HG03108 (cell line): ENCODE measurements around the gene PRRC2B.

Source experiments
- ATAC-seq: cut with Tn5 transposase; IDR thresholded peaks from one replicate; pipeline ENCODE4 v1.9.1; 2021; ENCODE audit warnings: moderate library complexity; ENCODE audit not compliant: unreplicated experiment

PRRC2B gene

GRCh38 chr9:131483319-131484050, 89.6 kb downstream of the PRRC2B start:
- no peak for ATAC-seq

GRCh38 chr9:131484051-131484445, 90.2 kb downstream of the PRRC2B start:
- no peak for ATAC-seq

GRCh38 chr9:131484560-131485185, 90.8 kb downstream of the PRRC2B start:
- ATAC-seq, result no peak

- no peak for ATAC-seq
Observed at GRCh38 chr9:131485206-131485605, 91.3 kb downstream of the PRRC2B start.

GRCh38 chr9:131485728-131486422, 92.0 kb downstream of the PRRC2B start:
- ATAC-seq, result no peak

- ATAC-seq, result no peak
Observed at GRCh38 chr9:131487001-131487400, 93.1 kb downstream of the PRRC2B start.

GRCh38 chr9:131487621-131488031, 93.7 kb downstream of the PRRC2B start:
- ATAC-seq, result no peak

GRCh38 chr9:131490514-131490913, 96.6 kb downstream of the PRRC2B start:
- ATAC-seq, result no peak

GRCh38 chr9:131491001-131491710, 97.3 kb downstream of the PRRC2B start:
- ATAC-seq, result no peak

GRCh38 chr9:131492070-131492469, 98.2 kb downstream of the PRRC2B start:
- no peak for ATAC-seq

- ATAC-seq, result no peak
Observed at GRCh38 chr9:131494296-131494870, 100.5 kb downstream of the PRRC2B start.

- no peak for ATAC-seq
Observed at GRCh38 chr9:131495785-131496184, 101.9 kb downstream of the PRRC2B start.

- ATAC-seq, result no peak
Observed at GRCh38 chr9:131496844-131497405, 103.0 kb downstream of the PRRC2B start.

- ATAC-seq, result no peak
Observed at GRCh38 chr9:131499254-131499767, 105.4 kb downstream of the PRRC2B start.

- no peak for ATAC-seq
Observed at GRCh38 chr9:131500377-131500776, 106.5 kb downstream of the PRRC2B start.

GRCh38 chr9:131500939-131501541, 107.2 kb downstream of the PRRC2B start:
- ATAC-seq, result no peak

- peak; percentile 74 for ATAC-seq
Observed at GRCh38 chr9:131502781-131503625, 109.1 kb downstream of the PRRC2B start, which contains the start of gene POMT1. TSS of gene POMT1 (plus strand) at chr9:131502918. CDS start at chr9:131504219, 1,301 bp downstream.

GRCh38 chr9:131503626-131504465, 110.0 kb downstream of the PRRC2B start:
- ATAC-seq, result no peak
